Stimulated activated CD8-positive, alpha-beta memory T cell treated with anti-CD3 and anti-CD28 coated beads, Interleukin-4, amount 100 ng/mL, for 4 hours (primary cell): ENCODE measurements around the gene UGT2B11.
"Not testable (repeated sequence)": the region's sequence is repeated elsewhere in the genome, so short reads cannot be mapped to it uniquely, and the experiment has no call there.

ENCODE experiments used
- DNase-seq, 2 donors: peaks; one replicate each; pipeline ENCODE4 v3.0.0-alpha.2; 2020; ENCODE audit warnings: low read depth in 2 of 2, low spot score in 1 of 2

The UGT2B11 gene

DNA sequence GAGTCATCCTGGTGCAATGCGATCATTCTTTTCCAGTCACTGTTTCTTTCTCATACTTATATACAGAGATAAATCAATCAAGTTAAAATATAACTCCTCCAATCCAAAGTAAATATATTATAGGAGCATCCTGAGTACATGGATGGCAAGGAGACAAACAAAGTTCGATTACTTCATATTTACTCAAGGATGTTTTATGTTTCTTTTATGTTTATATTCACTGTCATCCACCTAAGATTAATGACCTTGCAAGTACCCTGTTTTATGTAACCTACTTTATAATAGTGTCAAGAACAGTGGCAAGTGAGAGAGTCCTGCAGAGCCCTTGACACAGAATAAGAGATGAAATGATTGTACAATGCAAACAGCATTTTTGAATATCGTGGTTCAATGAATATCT lies at the start of gene UGT2B11:
UGT2B11 (minus strand) TSS at position 33 of the 400 bp plus-strand sequence; CDS start at position 7, 26 bp downstream.
- no peak for DNase-seq

DNA sequence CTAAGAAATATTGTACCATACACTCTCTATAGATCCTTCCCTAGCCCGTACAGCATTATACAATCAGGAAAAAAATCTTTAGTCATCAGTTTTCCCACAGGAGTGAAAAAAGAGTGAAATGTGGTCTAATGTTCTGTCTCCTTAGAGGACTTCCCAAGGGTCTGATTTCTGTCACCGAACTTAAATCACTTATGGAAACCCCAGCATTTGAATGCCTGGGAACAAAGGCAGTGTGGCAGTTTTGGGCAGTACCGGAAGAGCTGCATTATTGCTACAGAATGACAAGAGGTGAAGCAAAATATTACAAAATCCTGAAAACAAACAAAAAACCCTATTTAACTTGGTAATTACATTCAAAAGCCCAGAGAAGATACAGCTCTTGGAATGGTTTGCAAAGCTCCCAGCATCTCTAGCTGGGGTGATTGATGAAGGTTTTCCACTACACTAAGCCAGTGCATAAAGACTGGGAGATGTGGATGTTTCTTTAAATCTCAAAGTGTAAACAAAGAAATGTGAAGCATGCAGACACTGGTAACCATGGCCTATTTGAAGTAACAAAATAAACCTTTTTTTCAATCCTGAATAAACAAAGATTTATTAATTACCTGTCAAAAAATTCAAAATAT lies 38.7 kb upstream of the UGT2B11 start:
- not testable (repeated sequence) for DNase-seq

GRCh38 chr4:69250884-69251283 lies 36.3 kb upstream of the UGT2B11 start:
- DNase-seq: not testable (repeated sequence)

- not testable (repeated sequence) for DNase-seq
Observed at GRCh38 chr4:69242562-69243240, 28.2 kb upstream of the UGT2B11 start.

GRCh38 chr4:69241746-69242145 lies 27.2 kb upstream of the UGT2B11 start:
- DNase-seq: not testable (repeated sequence)

GRCh38 chr4:69240787-69241186 lies 26.2 kb upstream of the UGT2B11 start:
- not testable (repeated sequence) for DNase-seq

DNA sequence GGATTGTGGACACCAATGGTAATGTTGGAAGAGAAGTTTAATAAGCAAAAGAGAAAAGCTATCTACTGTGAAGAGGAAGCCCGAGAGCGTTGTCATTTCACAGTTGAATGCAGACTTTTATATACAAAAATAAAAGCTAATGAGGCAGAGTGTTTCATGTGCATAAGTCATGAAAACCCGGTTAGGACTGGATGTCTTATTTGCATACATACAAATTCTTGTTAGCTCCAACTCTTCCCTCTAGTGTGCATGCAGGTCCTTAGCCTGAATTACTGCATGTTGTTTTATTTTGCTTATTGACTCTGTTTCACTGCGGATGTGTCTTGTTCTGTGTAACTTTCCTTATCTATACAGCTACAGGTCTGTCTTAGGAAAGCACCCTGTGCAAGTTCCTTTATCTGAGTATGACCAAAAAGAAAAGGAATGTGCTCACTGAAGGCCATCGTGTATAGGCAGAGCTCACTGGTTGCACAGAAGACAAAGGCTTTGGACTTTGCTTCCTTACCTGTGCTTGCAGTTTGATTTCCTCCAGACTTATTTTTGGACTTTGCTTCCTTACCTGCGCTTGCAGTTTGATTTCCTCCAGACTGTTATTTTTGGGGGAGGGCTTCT lies 25.1 kb upstream of the UGT2B11 start:
- DNase-seq: no peak

DNA sequence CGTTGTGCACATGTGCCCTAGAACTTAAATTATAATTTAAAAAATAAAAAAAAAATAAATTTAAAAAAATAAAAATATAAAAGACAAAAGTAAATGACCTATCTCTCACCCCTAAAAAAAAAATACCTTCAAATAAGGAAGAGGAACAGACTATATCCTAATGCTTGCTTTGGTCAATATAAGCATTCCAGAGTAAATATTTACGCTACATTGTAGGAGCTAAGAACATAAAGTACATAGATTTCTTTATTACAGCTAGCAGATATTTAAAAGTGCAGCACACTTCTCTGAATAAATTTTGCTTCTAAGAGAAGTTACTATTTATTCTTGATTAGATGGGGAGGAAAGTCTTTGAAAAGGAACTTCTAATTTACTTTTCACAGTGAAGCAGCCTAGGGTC lies 24.5 kb upstream of the UGT2B11 start:
- no peak for DNase-seq

DNA sequence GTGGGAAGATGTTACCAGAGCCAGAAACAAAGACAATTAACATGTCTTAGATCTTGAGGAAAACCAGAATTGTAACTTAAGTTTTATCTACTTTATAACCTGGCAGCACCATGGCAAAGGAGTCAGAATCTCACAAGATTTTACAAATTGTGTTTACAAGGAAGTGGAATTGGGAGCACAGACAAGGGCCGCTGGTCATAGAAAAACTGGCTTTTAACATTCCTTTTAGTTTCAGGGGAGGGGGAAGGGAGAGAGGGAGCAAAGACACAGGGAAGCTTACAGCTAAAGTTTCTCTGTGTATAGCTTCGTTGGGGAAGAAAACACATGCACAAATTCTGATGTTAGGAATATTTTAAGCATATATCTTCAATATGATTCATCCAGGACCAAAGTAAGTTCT lies 10.3 kb upstream of the UGT2B11 start:
- DNase-seq: no peak

GRCh38 chr4:69223277-69223676 lies 8.7 kb upstream of the UGT2B11 start:
- not testable (repeated sequence) for DNase-seq

DNA sequence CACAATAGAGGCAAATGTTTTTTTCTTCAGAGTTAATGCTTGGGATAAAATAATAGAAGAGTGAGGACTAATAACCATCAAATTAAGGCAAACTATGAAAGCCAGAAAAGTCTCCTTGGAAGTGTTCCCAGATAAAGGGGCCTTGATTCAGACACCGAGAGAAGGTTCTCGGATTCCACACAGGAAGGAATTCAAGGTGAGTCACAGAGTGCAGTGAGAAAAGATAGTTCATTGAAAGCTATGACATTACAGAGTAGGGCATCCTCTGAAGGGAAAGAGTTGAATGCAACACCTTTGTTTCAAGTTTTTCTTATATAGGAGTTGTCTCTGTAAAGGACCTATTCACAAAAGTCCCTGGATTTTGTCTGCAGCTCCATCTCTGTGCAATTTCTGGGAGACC lies 3.9 kb upstream of the UGT2B11 start:
- not testable (repeated sequence) for DNase-seq

DNA sequence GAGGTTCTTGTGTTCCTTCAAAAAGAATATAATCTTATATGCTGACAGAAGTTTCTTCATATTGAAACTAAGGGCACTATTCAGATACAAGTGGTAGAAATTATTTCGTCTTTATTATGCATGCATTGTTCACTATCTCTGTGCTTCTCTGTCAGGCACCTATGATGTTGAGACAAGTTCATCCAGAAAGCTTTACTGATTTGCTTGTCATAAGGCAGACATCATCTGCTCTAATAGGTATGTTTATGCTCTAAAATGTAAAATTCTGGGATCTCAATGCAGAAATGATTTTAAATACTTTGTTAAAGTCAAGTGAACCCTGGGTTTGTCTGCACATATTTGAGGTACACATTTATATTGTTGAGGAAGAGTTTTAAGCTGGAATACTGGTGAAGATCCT lies 3.6 kb downstream of the UGT2B11 start:
- DNase-seq: no peak

- DNase-seq: not testable (repeated sequence)
Observed at GRCh38 chr4:69198506-69198905, 16.0 kb downstream of the UGT2B11 start.

DNA sequence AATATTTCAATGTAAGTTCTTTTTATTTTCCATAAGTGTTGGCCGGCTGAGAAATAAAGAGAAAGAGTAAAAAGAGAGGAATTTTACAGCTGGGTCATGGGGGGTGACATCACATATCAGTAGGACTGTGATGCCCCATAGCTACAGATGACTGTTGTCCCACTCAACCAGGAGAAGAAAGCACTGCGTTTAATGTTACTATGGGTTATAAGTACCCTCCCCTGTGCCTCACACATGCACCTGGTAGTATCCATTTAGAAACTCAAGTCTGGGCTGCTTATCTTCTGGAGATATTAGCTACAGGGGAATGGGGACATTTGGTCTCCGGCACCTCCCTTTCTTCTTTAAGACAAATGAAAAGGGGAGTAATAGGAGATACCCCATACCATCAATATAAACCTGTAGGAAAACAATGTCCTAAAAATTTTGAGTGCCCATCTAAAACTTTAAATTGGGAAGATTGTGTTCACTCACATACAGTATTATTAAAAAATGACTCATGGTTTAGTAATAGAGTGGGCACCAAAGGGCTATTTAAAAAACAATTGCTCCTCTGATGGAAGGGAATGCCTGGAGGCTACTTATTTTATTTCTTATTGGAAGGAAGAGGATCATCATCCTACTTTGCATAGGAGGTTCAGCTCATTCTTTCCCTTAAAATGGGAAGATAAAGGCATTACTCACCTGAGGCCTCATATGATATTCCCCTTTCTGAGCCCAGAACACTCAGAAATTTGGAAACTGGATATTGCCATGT lies 18.2 kb downstream of the UGT2B11 start:
- no peak for DNase-seq

DNA sequence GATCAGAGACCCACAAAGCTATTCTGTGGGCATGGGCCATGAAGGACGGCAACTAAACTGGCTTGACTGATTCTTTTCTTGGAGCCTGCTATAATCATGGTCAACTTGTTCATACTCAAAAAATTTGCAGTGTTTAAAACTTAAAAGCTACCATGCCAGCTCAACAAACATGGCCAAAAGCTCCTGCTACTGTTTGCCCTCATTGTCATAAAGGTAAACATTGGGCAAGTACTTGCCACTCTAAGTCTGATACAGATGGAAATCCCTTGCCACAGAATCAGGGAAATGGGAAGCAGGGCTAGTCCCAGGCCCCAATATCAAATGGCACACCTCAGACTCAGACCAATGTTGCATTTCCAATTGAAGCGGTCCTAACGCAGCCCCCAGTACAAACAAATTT lies 20.4 kb downstream of the UGT2B11 start:
- DNase-seq: no peak

- not testable (repeated sequence) for DNase-seq
Observed at GRCh38 chr4:69191905-69192304, 22.6 kb downstream of the UGT2B11 start.

- DNase-seq: not testable (repeated sequence)
Observed at GRCh38 chr4:69190621-69191020, 23.9 kb downstream of the UGT2B11 start.

DNA sequence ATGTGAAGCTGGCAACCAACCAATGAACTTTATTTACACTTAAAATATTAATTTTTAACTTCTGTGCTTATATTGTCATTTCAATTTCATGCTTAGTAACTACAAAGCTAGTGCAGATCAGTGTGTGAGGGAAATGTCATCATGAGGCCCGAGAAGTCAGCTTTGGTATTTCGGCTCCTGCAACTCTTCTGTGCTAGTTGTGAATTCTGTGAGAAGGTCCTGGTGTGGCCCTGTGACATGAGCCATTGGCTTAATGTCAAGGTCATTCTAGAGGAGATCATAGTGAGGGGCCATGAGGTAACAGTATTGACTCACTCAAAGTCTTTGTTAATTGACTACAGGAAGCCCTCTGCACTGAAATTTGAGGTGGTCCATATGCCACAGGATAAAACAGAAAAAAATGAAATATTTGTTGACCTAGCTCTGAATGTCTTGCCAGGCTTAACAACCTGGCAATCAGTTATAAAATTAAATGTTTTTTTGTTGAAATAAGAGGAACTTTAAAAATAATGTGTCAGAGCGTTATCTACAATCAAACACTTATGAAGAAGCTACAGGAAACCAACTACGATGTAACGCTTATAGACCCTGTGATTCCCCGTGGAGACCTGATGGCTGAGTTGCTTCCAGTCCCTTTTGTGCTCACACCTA lies 32.9 kb downstream of the UGT2B11 start:
- DNase-seq: not testable (repeated sequence)

DNA sequence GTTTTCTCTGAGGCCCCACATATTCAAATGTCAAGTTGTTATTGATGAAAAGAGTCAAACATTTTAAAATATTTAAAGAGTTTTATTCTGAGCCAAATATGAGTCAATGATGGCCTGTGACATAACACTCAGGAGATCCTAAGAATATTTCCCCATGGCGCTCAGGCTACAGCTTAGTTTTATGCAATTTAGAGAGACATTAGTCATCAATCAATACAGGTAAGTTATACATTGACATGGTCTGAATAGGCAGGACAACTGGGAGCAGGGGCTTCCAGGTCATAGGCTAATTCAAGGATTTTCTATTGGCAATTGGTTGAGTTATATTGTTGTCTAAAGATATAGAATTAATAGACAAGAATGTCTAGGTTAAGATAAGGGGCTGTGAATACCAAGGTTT lies 34.7 kb downstream of the UGT2B11 start:
- DNase-seq: not testable (repeated sequence)

DNA sequence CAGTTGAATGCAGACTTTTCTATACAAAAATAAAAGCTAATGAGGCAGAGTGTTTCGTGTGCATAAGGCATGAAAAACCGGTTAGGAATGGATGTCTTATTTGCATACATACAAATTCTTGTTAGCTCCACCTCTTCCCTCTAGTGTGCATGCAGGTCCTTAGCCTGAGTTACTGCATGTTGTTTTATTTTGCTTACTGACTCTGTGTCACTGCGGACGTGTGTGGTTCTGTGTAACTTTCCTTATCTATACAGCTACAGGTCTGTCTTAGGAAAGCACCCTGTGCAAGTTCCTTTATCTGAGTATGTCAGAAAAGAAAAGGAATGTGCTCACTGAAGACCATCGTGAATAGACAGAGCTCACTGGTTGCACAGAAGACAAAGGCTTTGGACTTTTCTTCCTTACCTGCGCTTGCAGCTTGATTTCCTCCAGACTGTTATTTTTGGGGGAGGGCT lies 35.8 kb downstream of the UGT2B11 start:
- DNase-seq: not testable (repeated sequence)
